ENCODE measurements around the gene SLC16A2.

The SLC16A2 gene

GRCh38 chrX:74546984-74547383, 125.7 kb downstream of the SLC16A2 start:
- Histone ChIP-seq H3K27me3 (ENCODE audit: insufficient read depth, low read length) (no peaks in the 10 kb centered on the region; the same call in 1 of the 2 replicates), H3K36me3 (ENCODE audit: insufficient read depth, low read depth, low read length) (no peaks in the 10 kb centered on the region), H3K27ac (ENCODE audit: low read length) (no peak overlapping the region), H3K9ac (ENCODE audit: low read depth, low read length) (no peak overlapping the region), H3K4me1 (ENCODE audit: insufficient read depth, low read length) (peaks cover 3% of the 10 kb centered on the region; the same call in 1 of the 2 replicates), H3K9me3 (ENCODE audit: insufficient read depth, low read depth, low read length) (no peaks in the 10 kb centered on the region), H3K4me3 (ENCODE audit: low read length) (no peak overlapping the region)

GRCh38 chrX:74550295-74550802, 129.1 kb downstream of the SLC16A2 start:
- H3K27ac ChIP-seq (ENCODE audit: low read length), result no peak overlapping the region
- H3K4me3 ChIP-seq (ENCODE audit: low read length), result no peak overlapping the region
- H3K9ac ChIP-seq (ENCODE audit: low read depth, low read length), result no peak overlapping the region
- H3K27me3 ChIP-seq (ENCODE audit: insufficient read depth, low read length), result no peaks in the 10 kb centered on the region; the same call in 1 of the 2 replicates
- peaks cover 3% of the 10 kb centered on the region; the same call in 1 of the 2 replicates for H3K4me1 ChIP-seq (ENCODE audit: insufficient read depth, low read length)
- H3K9me3 ChIP-seq (ENCODE audit: insufficient read depth, low read depth, low read length), result no peaks in the 10 kb centered on the region
- no peaks in the 10 kb centered on the region for H3K36me3 ChIP-seq (ENCODE audit: insufficient read depth, low read depth, low read length)

- no peak overlapping the region for H3K4me3 ChIP-seq (ENCODE audit: low read length)
- H3K4me1 ChIP-seq (ENCODE audit: insufficient read depth, low read length), result peaks cover 3% of the 10 kb centered on the region; the same call in 1 of the 2 replicates
- no peak overlapping the region for H3K27ac ChIP-seq (ENCODE audit: low read length)
Measured at GRCh38 chrX:74551934-74552333, 130.6 kb downstream of the SLC16A2 start.

GRCh38 chrX:74557378-74557777, 136.1 kb downstream of the SLC16A2 start:
- Histone ChIP-seq H3K9ac (ENCODE audit: low read depth, low read length) (no peak overlapping the region), H3K36me3 (ENCODE audit: insufficient read depth, low read depth, low read length) (no peaks in the 10 kb centered on the region), H3K4me3 (ENCODE audit: low read length) (no peak overlapping the region), H3K27me3 (ENCODE audit: insufficient read depth, low read length) (no peaks in the 10 kb centered on the region), H3K27ac (ENCODE audit: low read length) (no peak overlapping the region), H3K9me3 (ENCODE audit: insufficient read depth, low read depth, low read length) (no peaks in the 10 kb centered on the region), H3K4me1 (ENCODE audit: insufficient read depth, low read length) (no peaks in the 10 kb centered on the region)

More at GRCh38 chrX:74551934-74552333, 130.6 kb downstream of the SLC16A2 start:
- Histone ChIP-seq H3K9ac (ENCODE audit: low read depth, low read length) (no peak overlapping the region), H3K27me3 (ENCODE audit: insufficient read depth, low read length) (no peaks in the 10 kb centered on the region; the same call in 1 of the 2 replicates), H3K36me3 (ENCODE audit: insufficient read depth, low read depth, low read length) (no peaks in the 10 kb centered on the region), H3K9me3 (ENCODE audit: insufficient read depth, low read depth, low read length) (no peaks in the 10 kb centered on the region)

- H3K4me1 ChIP-seq (ENCODE audit: insufficient read depth, low read length), result no peaks in the 10 kb centered on the region
- no peaks in the 10 kb centered on the region for H3K9me3 ChIP-seq (ENCODE audit: insufficient read depth, low read depth, low read length)
- no peaks in the 10 kb centered on the region for H3K27me3 ChIP-seq (ENCODE audit: insufficient read depth, low read length)
- no peak overlapping the region for H3K27ac ChIP-seq (ENCODE audit: low read length)
- no peak overlapping the region for H3K4me3 ChIP-seq (ENCODE audit: low read length)
- H3K9ac ChIP-seq (ENCODE audit: low read depth, low read length), result no peak overlapping the region
- no peaks in the 10 kb centered on the region for H3K36me3 ChIP-seq (ENCODE audit: insufficient read depth, low read depth, low read length)
Measured at GRCh38 chrX:74578137-74578536, 156.8 kb downstream of the SLC16A2 start.

GRCh38 chrX:74579597-74580198, 158.4 kb downstream of the SLC16A2 start:
- Histone ChIP-seq H3K4me3 (ENCODE audit: low read length) (no peak overlapping the region), H3K4me1 (ENCODE audit: insufficient read depth, low read length) (no peaks in the 10 kb centered on the region), H3K27ac (ENCODE audit: low read length) (no peak overlapping the region), H3K27me3 (ENCODE audit: insufficient read depth, low read length) (no peaks in the 10 kb centered on the region), H3K9ac (ENCODE audit: low read depth, low read length) (no peak overlapping the region), H3K9me3 (ENCODE audit: insufficient read depth, low read depth, low read length) (no peaks in the 10 kb centered on the region), H3K36me3 (ENCODE audit: insufficient read depth, low read depth, low read length) (no peaks in the 10 kb centered on the region)

Measured in iPS-20b (cell line).